ENCODE measurements around the gene AUH.

GRCh38 chr9:91349115-91349555 lies 12.6 kb downstream of the AUH start:
- TF ChIP-seq GATA2 (IDR thresholded peaks at IDR 0.05; ENCODE audit: low read depth, low read length): no peak
- no peak for TF ChIP-seq GATA3 (IDR thresholded peaks at IDR 0.05; ENCODE audit: low read depth, low read length)
